ENCODE data around the gene OR11A1. TPM values are rescaled to one million over a fixed set of nuclear protein-coding genes. Genes with fewer than 3 reads are reported as not detected.

The OR11A1 gene
- total RNA-seq, 1 donor from 2014 or later = not detected

DNA sequence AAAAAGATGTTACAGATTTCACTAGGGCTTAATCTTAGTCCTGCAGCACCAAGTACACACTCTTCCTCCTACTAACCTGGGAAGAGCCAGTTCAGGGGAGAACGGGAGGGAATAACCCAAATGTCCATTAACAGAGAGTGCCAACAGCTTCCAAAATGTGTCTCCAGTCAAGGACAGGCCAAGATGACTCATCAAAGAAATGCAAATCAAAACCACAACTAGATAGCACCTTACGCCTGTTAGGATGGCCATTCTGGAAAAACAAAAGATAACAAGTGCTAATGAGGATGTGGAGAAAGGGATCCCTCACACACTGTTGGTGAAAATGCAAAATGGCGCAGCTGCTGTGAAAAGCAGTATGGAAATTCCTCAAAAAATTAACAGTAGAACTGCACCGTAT lies 34.7 kb upstream of the OR11A1 start:
- H3K4me1 Mint-ChIP-seq (ENCODE audit: low read depth) = no peaks in the 10 kb centered on the region
- H3K36me3 Mint-ChIP-seq (ENCODE audit: low read depth) = no peaks in the 10 kb centered on the region
- H3K27me3 Mint-ChIP-seq (ENCODE audit: low read depth) = peaks cover 11% of the 10 kb centered on the region
- H3K4me3 Mint-ChIP-seq (ENCODE audit: low read depth) = no peak overlapping the region
- no peak for DNase-seq (ENCODE audit: low spot score)
- H3K27ac Mint-ChIP-seq = no peak overlapping the region
- H3K9me3 Mint-ChIP-seq = no peaks in the 10 kb centered on the region
- intact Hi-C loops (cut with micrococcal nuclease) = no loop called here

DNA sequence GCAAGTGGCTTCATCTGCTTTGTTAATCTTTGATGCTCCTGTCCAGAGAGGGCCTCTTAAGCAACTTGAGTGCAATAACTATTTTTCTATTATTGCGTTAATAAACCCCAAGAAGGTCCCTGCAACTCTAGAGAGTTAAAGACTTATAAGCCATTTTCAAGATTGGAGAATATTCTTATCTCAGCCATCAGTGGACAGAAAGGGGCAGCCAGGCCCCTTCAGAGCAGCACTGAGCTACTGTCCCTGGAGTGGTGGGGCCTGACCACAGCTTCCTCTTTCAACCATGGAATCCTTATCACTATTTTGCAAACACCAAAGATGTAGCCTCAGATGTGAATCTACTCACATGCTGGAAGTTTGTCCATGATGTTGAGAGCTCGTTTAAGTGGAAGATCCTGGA lies 33.7 kb upstream of the OR11A1 start:
- H3K4me3 Mint-ChIP-seq (ENCODE audit: low read depth) = no peak overlapping the region
- intact Hi-C loops (cut with micrococcal nuclease) = no loop called here
- no peaks in the 10 kb centered on the region for H3K36me3 Mint-ChIP-seq (ENCODE audit: low read depth)
- H3K27me3 Mint-ChIP-seq (ENCODE audit: low read depth) = peaks cover 9% of the 10 kb centered on the region
- H3K9me3 Mint-ChIP-seq = no peaks in the 10 kb centered on the region
- DNase-seq (ENCODE audit: low spot score) = no peak
- no peaks in the 10 kb centered on the region for H3K4me1 Mint-ChIP-seq (ENCODE audit: low read depth)
- H3K27ac Mint-ChIP-seq = no peak overlapping the region

DNA sequence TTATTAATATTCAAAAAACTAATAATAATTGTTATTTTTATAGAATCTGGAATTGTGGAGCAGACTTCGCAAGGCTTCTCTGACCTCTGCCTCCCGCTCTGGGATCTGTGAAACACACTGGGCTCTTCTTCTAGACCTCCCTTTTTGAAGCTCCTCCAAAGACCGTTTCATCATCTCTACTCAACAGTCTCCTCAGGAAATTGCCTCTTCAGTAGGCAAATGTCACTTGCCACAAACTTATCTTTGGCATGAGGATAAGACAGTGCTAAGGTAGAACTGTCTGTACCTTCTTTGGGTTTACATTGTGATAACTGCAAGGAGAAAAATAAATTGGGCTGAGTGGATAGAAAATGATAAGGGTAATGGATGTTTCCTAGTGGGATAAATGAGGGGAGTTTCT lies 33.2 kb upstream of the OR11A1 start:
- intact Hi-C loops (cut with micrococcal nuclease) = no loop called here
- no peak for DNase-seq (ENCODE audit: low spot score)
- no peaks in the 10 kb centered on the region for H3K36me3 Mint-ChIP-seq (ENCODE audit: low read depth)
- no peak overlapping the region for H3K27ac Mint-ChIP-seq
- H3K4me3 Mint-ChIP-seq (ENCODE audit: low read depth) = no peak overlapping the region
- H3K4me1 Mint-ChIP-seq (ENCODE audit: low read depth) = no peaks in the 10 kb centered on the region
- H3K27me3 Mint-ChIP-seq (ENCODE audit: low read depth) = peaks cover 9% of the 10 kb centered on the region
- H3K9me3 Mint-ChIP-seq = no peaks in the 10 kb centered on the region

DNA sequence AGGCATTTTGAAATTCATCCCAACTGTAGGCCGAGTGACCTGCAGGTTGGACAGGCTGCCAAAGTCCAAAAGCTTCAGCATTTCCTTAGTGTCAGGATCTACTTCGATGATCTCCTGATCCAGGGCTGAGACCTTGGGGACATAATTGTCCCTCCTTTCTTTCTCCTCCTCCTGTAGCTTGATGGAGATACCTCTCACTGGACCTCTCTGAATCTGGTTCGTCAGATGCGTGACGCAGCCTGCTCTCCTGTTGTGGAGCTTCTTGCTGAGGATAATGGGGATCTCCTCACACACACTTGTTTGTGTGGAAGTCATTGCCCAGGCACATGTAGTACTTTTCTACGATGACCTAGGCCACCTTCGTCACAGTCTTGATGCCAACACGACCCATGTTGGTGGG lies 32.4 kb upstream of the OR11A1 start:
- Mint-ChIP-seq H3K27ac (no peak overlapping the region), H3K4me1 (ENCODE audit: low read depth) (no peaks in the 10 kb centered on the region), H3K4me3 (ENCODE audit: low read depth) (no peak overlapping the region), H3K36me3 (ENCODE audit: low read depth) (no peaks in the 10 kb centered on the region), H3K9me3 (no peaks in the 10 kb centered on the region), H3K27me3 (ENCODE audit: low read depth) (peaks cover 9% of the 10 kb centered on the region)
- intact Hi-C loops (cut with micrococcal nuclease) = no loop called here
- DNase-seq (ENCODE audit: low spot score) = no peak

DNA sequence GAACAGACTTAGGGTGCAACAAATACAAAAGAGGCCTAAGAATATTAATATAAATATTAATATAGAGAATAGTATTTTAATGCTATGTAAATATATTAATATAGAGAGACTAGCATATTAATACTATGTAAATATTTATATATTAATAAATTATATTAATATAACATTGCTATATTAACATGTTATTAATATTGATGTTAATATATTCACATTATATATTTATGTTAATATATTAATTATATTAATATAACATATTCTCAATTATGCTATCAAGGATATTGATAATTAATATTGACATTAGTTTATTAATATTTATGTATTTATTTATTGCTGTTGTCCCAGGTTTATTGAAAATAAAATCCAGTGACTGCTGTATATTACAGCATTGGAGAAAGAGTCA lies 32.0 kb upstream of the OR11A1 start:
- Mint-ChIP-seq H3K36me3 (ENCODE audit: low read depth) (no peaks in the 10 kb centered on the region), H3K27me3 (ENCODE audit: low read depth) (peaks cover 9% of the 10 kb centered on the region), H3K9me3 (no peaks in the 10 kb centered on the region), H3K4me3 (ENCODE audit: low read depth) (no peak overlapping the region), H3K4me1 (ENCODE audit: low read depth) (no peaks in the 10 kb centered on the region), H3K27ac (no peak overlapping the region)
- intact Hi-C loops (cut with micrococcal nuclease) = no loop called here
- DNase-seq (ENCODE audit: low spot score) = no peak

DNA sequence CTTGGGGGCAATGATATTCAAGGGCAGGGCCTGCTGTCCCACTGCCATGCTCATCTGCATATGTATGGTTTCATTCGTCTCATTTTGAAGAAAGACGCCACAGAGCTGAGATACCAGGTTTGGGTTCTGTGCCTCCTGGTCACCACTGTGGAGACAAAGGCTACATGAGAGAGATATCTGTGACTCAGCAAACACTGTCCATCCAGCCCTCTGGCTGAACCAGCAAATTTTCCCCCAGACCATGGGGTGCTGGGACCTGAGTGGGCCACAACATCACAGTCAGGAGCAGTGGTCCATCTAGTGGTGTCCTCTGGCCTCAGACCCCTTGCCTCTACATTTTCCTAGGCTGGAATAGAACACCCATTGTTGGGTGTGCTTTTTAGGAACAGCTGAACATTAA lies 30.8 kb upstream of the OR11A1 start, which contains the start of gene MAS1L:
Gene MAS1L, minus strand, starts transcription at position 297 of the 400 bp plus-strand sequence. Its CDS starts 54 bp downstream, at position 243.
- peaks cover 6% of the 10 kb centered on the region for H3K27me3 Mint-ChIP-seq (ENCODE audit: low read depth)
- H3K4me1 Mint-ChIP-seq (ENCODE audit: low read depth) = no peaks in the 10 kb centered on the region
- intact Hi-C loops (cut with micrococcal nuclease) = no loop called here
- H3K36me3 Mint-ChIP-seq (ENCODE audit: low read depth) = no peaks in the 10 kb centered on the region
- DNase-seq (ENCODE audit: low spot score) = no peak
- no peak within 1 kb of the TSS for H3K27ac Mint-ChIP-seq
- H3K9me3 Mint-ChIP-seq = no peaks in the 10 kb centered on the region
- no peak within 1 kb of the TSS for H3K4me3 Mint-ChIP-seq (ENCODE audit: low read depth)

DNA sequence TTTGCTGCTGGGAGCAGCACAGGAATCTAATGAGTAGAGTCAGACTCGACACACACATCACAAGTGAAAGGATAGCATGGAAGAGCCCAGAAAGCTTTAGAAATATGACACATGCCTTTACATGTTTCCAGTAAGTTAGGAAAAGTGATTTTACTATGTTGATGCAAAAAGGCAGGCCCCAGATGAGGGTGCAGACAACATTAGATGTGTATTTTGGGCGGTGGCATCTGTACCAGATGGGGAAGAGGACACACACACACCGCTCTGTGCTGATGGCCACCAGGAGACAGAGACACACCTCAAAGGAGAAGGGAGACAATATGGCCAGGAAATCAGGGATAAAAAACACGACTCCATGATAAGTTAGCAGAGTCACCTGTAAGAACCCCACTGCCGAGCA lies 30.3 kb upstream of the OR11A1 start:
- peaks cover 6% of the 10 kb centered on the region for H3K27me3 Mint-ChIP-seq (ENCODE audit: low read depth)
- intact Hi-C loops (cut with micrococcal nuclease) = no loop called here
- H3K27ac Mint-ChIP-seq = no peak overlapping the region
- H3K36me3 Mint-ChIP-seq (ENCODE audit: low read depth) = no peaks in the 10 kb centered on the region
- H3K4me3 Mint-ChIP-seq (ENCODE audit: low read depth) = no peak overlapping the region
- no peaks in the 10 kb centered on the region for H3K9me3 Mint-ChIP-seq
- DNase-seq (ENCODE audit: low spot score) = no peak
- H3K4me1 Mint-ChIP-seq (ENCODE audit: low read depth) = no peaks in the 10 kb centered on the region

DNA sequence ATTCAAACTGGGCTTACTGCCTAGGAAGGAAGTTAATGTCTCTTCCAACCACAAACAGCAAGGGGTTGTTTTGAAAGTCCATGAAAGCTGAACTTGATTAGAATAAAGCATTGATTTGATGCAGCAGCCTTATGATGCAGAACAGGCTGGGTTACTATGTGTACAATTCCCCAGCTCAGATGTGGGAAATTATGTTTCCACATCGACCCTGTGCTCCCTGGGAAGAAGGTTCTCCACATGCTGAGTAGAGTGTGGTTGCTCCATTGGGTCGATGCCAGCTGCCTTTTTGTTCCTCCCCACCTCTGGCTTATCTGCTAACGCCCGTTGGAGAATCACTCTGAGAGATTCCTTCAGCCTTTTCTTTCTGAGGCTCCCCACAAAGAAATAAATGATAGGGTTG lies 29.7 kb upstream of the OR11A1 start:
- Mint-ChIP-seq H3K36me3 (ENCODE audit: low read depth) (no peaks in the 10 kb centered on the region), H3K9me3 (no peaks in the 10 kb centered on the region), H3K27ac (no peak overlapping the region), H3K27me3 (ENCODE audit: low read depth) (peaks cover 6% of the 10 kb centered on the region), H3K4me1 (ENCODE audit: low read depth) (no peaks in the 10 kb centered on the region), H3K4me3 (ENCODE audit: low read depth) (no peak overlapping the region)
- no peak for DNase-seq (ENCODE audit: low spot score)
- intact Hi-C loops (cut with micrococcal nuclease) = no loop called here

DNA sequence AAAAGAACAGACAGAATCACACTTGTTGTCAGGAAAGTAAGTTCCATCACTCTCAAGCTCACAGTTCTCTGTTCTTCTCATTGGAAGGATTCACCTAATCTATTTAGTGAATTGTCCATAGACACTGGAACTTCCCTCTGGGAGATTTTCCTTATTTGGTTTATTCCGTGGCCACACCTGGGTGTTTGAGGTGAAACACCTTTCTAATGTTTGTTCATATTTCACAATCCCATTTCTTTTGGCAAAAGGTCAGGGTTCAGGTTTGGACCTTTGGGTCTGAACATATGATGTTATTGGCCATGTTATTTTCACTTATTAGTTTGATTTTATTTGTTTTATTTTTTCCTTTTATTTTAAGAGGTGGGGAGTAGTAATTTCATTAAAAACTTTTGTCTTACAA lies 26.9 kb upstream of the OR11A1 start:
- DNase-seq (ENCODE audit: low spot score) = no peak
- H3K4me3 Mint-ChIP-seq (ENCODE audit: low read depth) = no peak overlapping the region
- peaks cover 8% of the 10 kb centered on the region for H3K27me3 Mint-ChIP-seq (ENCODE audit: low read depth)
- H3K27ac Mint-ChIP-seq = no peak overlapping the region
- no peaks in the 10 kb centered on the region for H3K4me1 Mint-ChIP-seq (ENCODE audit: low read depth)
- H3K36me3 Mint-ChIP-seq (ENCODE audit: low read depth) = no peaks in the 10 kb centered on the region
- intact Hi-C loops (cut with micrococcal nuclease) = no loop called here
- H3K9me3 Mint-ChIP-seq = no peaks in the 10 kb centered on the region

DNA sequence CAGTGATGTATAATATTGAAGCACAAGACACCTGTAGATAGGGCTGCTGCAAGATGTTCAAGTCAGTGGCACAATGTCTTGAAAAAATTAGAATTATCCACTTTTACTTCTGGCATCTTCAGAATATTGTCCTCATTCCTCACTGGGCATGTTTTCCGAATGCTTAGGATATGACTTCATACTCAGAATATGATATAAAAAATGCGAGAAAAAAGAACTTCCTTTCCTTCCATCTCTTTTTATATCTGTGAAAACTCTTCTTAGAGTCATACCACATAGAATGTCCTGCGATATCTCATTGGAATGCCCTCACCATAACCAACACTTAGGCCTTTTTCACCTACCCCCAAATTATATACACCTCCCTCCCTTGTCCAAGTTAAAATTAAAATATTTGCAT lies 26.3 kb upstream of the OR11A1 start:
- peaks cover 8% of the 10 kb centered on the region for H3K27me3 Mint-ChIP-seq (ENCODE audit: low read depth)
- intact Hi-C loops (cut with micrococcal nuclease) = no loop called here
- H3K9me3 Mint-ChIP-seq = no peaks in the 10 kb centered on the region
- H3K4me3 Mint-ChIP-seq (ENCODE audit: low read depth) = no peak overlapping the region
- no peaks in the 10 kb centered on the region for H3K4me1 Mint-ChIP-seq (ENCODE audit: low read depth)
- no peaks in the 10 kb centered on the region for H3K36me3 Mint-ChIP-seq (ENCODE audit: low read depth)
- no peak for DNase-seq (ENCODE audit: low spot score)
- H3K27ac Mint-ChIP-seq = no peak overlapping the region

DNA sequence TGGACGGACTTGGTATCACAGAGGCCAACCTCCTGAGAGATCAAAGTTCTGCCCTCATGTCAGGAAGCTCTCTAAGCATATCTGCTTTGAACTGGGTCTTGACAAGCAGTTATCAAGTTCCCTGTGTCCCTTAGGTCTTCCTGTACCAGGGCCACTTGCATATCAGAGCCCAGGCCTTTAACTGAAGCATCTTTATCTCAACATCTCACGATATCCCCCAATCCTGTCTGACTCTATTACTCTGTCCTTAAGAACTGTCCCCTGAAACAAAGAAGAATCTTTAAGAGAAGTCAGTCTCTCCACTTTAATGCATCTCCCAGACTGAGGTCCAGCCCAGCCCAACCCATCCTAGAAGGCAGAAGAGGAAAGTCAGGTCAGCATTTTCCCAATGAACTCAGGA lies 22.7 kb upstream of the OR11A1 start:
- Mint-ChIP-seq H3K27ac (no peak overlapping the region), H3K9me3 (no peaks in the 10 kb centered on the region), H3K4me1 (ENCODE audit: low read depth) (no peaks in the 10 kb centered on the region), H3K27me3 (ENCODE audit: low read depth) (peaks cover 3% of the 10 kb centered on the region), H3K36me3 (ENCODE audit: low read depth) (no peaks in the 10 kb centered on the region), H3K4me3 (ENCODE audit: low read depth) (no peak overlapping the region)
- intact Hi-C loops (cut with micrococcal nuclease) = no loop called here
- no peak for DNase-seq (ENCODE audit: low spot score)

DNA sequence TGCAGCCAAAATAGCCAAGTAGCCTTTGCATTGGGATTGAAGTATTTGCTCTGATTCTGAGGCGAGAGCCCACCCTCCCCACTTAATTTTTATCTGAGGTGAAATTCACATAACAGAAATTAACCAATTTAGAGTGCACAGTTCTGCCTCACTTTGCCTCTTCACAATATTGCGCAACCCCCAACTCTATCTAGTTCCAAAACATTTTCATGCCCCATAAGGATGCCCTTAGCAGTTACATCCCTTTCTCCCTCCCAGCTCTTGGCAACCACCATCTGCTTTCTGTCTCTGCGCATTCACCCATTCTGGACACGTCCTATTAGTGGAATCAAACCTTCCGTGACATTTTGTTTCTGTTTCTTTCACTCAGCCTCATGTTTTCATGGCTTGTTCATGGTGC lies 21.9 kb upstream of the OR11A1 start:
- intact Hi-C loops (cut with micrococcal nuclease) = no loop called here
- DNase-seq (ENCODE audit: low spot score) = no peak
- no peaks in the 10 kb centered on the region for H3K9me3 Mint-ChIP-seq
- H3K27ac Mint-ChIP-seq = no peak overlapping the region
- no peaks in the 10 kb centered on the region for H3K36me3 Mint-ChIP-seq (ENCODE audit: low read depth)
- no peaks in the 10 kb centered on the region for H3K4me1 Mint-ChIP-seq (ENCODE audit: low read depth)
- peaks cover 3% of the 10 kb centered on the region for H3K27me3 Mint-ChIP-seq (ENCODE audit: low read depth)
- H3K4me3 Mint-ChIP-seq (ENCODE audit: low read depth) = no peak overlapping the region

DNA sequence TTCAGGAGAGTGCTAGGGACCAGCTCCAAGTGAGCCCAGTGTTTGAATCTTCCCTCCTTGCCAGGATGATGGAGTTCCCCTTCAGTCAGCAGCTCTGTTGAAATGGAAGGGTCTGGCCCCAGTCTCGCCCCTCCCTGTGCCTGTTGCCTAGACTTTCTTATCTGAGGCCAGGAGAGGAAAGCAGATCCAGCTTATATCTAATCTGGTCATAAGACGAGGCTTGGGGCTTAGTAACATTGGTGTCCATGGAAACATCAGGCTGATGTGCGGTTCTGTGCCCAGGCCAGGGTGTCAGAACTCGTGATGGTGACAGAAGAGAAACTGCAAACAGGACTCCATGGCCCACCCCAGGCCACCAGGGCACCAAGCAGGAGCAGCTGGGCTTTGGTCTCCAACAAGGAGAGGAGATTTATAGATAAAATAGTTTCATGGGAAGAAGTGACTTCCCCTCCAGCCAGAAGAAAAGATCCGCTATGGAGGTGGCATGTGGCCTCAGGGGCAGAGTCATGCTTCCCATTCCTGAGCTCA lies 21.1 kb upstream of the OR11A1 start:
- Mint-ChIP-seq H3K27ac (no peak overlapping the region), H3K9me3 (no peaks in the 10 kb centered on the region), H3K4me3 (ENCODE audit: low read depth) (no peak overlapping the region), H3K27me3 (ENCODE audit: low read depth) (peaks cover 3% of the 10 kb centered on the region), H3K4me1 (ENCODE audit: low read depth) (no peaks in the 10 kb centered on the region), H3K36me3 (ENCODE audit: low read depth) (no peaks in the 10 kb centered on the region)
- intact Hi-C loops (cut with micrococcal nuclease) = no loop called here
- no peak for DNase-seq (ENCODE audit: low spot score)

DNA sequence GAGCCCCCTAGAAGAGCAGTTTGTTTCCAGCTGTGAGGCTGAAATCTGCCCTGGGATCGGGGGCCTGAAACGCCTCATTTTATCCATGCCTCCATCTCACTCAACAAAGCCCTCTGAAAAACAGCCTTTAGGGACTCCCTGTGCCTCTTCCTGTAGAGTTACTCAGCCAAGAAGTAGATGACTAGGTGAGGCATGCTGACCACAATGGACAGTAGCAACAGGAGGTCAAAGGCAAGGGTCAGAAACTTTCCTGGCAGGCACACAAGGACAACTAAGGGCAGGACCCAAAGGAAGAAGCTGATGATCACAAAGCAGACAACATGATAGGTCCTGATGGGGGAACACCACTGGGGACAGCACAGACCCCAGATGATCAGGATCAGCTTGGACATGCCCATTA lies 18.1 kb upstream of the OR11A1 start:
- Mint-ChIP-seq H3K9me3 (no peaks in the 10 kb centered on the region), H3K27me3 (ENCODE audit: low read depth) (peaks cover 1% of the 10 kb centered on the region), H3K36me3 (ENCODE audit: low read depth) (no peaks in the 10 kb centered on the region), H3K4me3 (ENCODE audit: low read depth) (no peak overlapping the region), H3K27ac (no peak overlapping the region), H3K4me1 (ENCODE audit: low read depth) (no peaks in the 10 kb centered on the region)
- no peak for DNase-seq (ENCODE audit: low spot score)
- intact Hi-C loops (cut with micrococcal nuclease) = no loop called here

All from activated T-helper 2 cell treated with anti-CD3 and anti-CD28 coated beads, Interferon-gamma antibody, Interleukin-2, Interleukin-4, amounts not matched to agents 10 μg/mL and 5 μg/mL and 100 μg/mL, durations not matched to agents 14 hours and 24 hours and 36 hours (primary cell).